ENCODE measurements around the gene ANKS1B.

The ANKS1B gene

GRCh38 chr12:98830657-98831056 is 1154.1 kb downstream of the ANKS1B start:
- no peak for DNase-seq (ENCODE audit: low read depth in 2 of 2, low spot score in 1 of 2)

GRCh38 chr12:98828802-98829600 is 1155.7 kb downstream of the ANKS1B start:
- no peak for DNase-seq (ENCODE audit: low read depth in 2 of 2, low spot score in 1 of 2)

- DNase-seq (ENCODE audit: low read depth in 2 of 2, low spot score in 1 of 2): no peak
Observed at GRCh38 chr12:98823012-98823411, 1161.7 kb downstream of the ANKS1B start.

- no peak for DNase-seq (ENCODE audit: low read depth in 2 of 2, low spot score in 1 of 2)
Observed at GRCh38 chr12:98821866-98822265, 1162.9 kb downstream of the ANKS1B start.

GRCh38 chr12:98821232-98821631 is 1163.5 kb downstream of the ANKS1B start:
- no peak for DNase-seq (ENCODE audit: low read depth in 2 of 2, low spot score in 1 of 2)

GRCh38 chr12:98819821-98820404 is 1164.8 kb downstream of the ANKS1B start:
- no peak for DNase-seq (ENCODE audit: low read depth in 2 of 2, low spot score in 1 of 2)

GRCh38 chr12:98819071-98819470 is 1165.7 kb downstream of the ANKS1B start:
- no peak for DNase-seq (ENCODE audit: low read depth in 2 of 2, low spot score in 1 of 2)

GRCh38 chr12:98818239-98818638 is 1166.5 kb downstream of the ANKS1B start:
- no peak for DNase-seq (ENCODE audit: low read depth in 2 of 2, low spot score in 1 of 2)

GRCh38 chr12:98817742-98818141 is 1167.0 kb downstream of the ANKS1B start:
- no peak for DNase-seq (ENCODE audit: low read depth in 2 of 2, low spot score in 1 of 2)

GRCh38 chr12:98816720-98817119 is 1168.0 kb downstream of the ANKS1B start:
- DNase-seq (ENCODE audit: low read depth in 2 of 2, low spot score in 1 of 2): no peak

GRCh38 chr12:98814254-98814653 is 1170.5 kb downstream of the ANKS1B start:
- no peak for DNase-seq (ENCODE audit: low read depth in 2 of 2, low spot score in 1 of 2)

GRCh38 chr12:98812225-98812624 is 1172.5 kb downstream of the ANKS1B start:
- no peak for DNase-seq (ENCODE audit: low read depth in 2 of 2, low spot score in 1 of 2)

- DNase-seq (ENCODE audit: low read depth in 2 of 2, low spot score in 1 of 2): no peak
Observed at GRCh38 chr12:98808243-98808875, 1176.4 kb downstream of the ANKS1B start.

- no peak for DNase-seq (ENCODE audit: low read depth in 2 of 2, low spot score in 1 of 2)
Observed at GRCh38 chr12:98807187-98807586, 1177.5 kb downstream of the ANKS1B start.

- DNase-seq (ENCODE audit: low read depth in 2 of 2, low spot score in 1 of 2): no peak
Observed at GRCh38 chr12:98803468-98804209, 1181.1 kb downstream of the ANKS1B start.

- DNase-seq (ENCODE audit: low read depth in 2 of 2, low spot score in 1 of 2): no peak
Observed at GRCh38 chr12:98799822-98800221, 1184.9 kb downstream of the ANKS1B start.

GRCh38 chr12:98799146-98799810 is 1185.5 kb downstream of the ANKS1B start:
- DNase-seq (ENCODE audit: low read depth in 2 of 2, low spot score in 1 of 2): no peak

GRCh38 chr12:98797200-98797599 is 1187.5 kb downstream of the ANKS1B start:
- no peak for DNase-seq (ENCODE audit: low read depth in 2 of 2, low spot score in 1 of 2)

- no peak for DNase-seq (ENCODE audit: low read depth in 2 of 2, low spot score in 1 of 2)
Observed at GRCh38 chr12:98796745-98797144, 1188.0 kb downstream of the ANKS1B start.

GRCh38 chr12:98793121-98793520 is 1191.6 kb downstream of the ANKS1B start:
- no peak for DNase-seq (ENCODE audit: low read depth in 2 of 2, low spot score in 1 of 2)

- no peak for DNase-seq (ENCODE audit: low read depth in 2 of 2, low spot score in 1 of 2)
Observed at GRCh38 chr12:98791406-98791805, 1193.3 kb downstream of the ANKS1B start.

Data from stimulated activated CD8-positive, alpha-beta memory T cell treated with anti-CD3 and anti-CD28 coated beads, Interleukin-4, amount 100 ng/mL, for 1 hour (primary cell).